PC-9 (cell line): ENCODE results near the gene CBFA2T3. TPM values are rescaled to one million over a fixed set of nuclear protein-coding genes. Genes with fewer than 3 reads are reported as not detected.

Experiments used
- BruUV-seq: library from RNA; stranded (reverse); fragments of 400-500 nt; replicated peaks from 2 replicates; lab custom pipeline; 2021; lab: Mats Ljungman, UMichigan
- CTCF ChIA-PET: fragments of 300-600 bp; sonication (Branson Sonifier 250); formaldehyde crosslinking; loops from one replicate; lab custom pipeline; 2022; ENCODE audit warnings: antibody characterized with exemption; lab: Charles Lee
- POLR2A ChIA-PET: fragments of 300-600 bp; sonication (Branson Sonifier 250); formaldehyde crosslinking; loops from one replicate; lab custom pipeline; 2022; ENCODE audit warnings: antibody characterized with exemption; ENCODE audit not compliant: unreplicated experiment; lab: Charles Lee
- DNase-seq, 2 experiments: peaks; one replicate each; pipeline versions ENCODE4 v3.0.0 to v3.0.0-alpha.2; 2015 to 2022; ENCODE audit warnings: mixed read lengths in 1 of 2
- H2AFZ ChIP-seq: fragments of 200-600 bp; sonication (generic); 2 replicates; pipeline ENCODE4 v1.8.1; 2017; ENCODE audit warnings: antibody characterized with exemption
- H3F3A ChIP-seq: fragments of 200-600 bp; sonication (generic); 2 replicates; pipeline ENCODE4 v1.8.1; 2017; ENCODE audit warnings: antibody characterized with exemption, mild to moderate bottlenecking, low read depth; ENCODE audit not compliant: insufficient read depth
- H3K27ac ChIP-seq: fragments of 200-600 bp; sonication (generic); 2 replicates; pipeline ENCODE4 v1.6.1; 2016; ENCODE audit warnings: mixed run types
- H3K27me3 ChIP-seq: fragments of 200-600 bp; sonication (generic); 2 replicates; pipeline ENCODE4 v1.6.1; 2016; ENCODE audit warnings: low read depth, mixed run types; ENCODE audit not compliant: insufficient read depth
- H3K36me3 ChIP-seq: fragments of 200-600 bp; sonication (generic); 2 replicates; pipeline ENCODE4 v1.6.1; 2016; ENCODE audit warnings: low read depth, mixed run types
- H3K4me1 ChIP-seq: fragments of 200-600 bp; sonication (generic); replicated peaks from 2 replicates; pipeline ENCODE4 v1.6.1; 2016; ENCODE audit warnings: mixed run types; ENCODE audit not compliant: insufficient read depth
- H3K4me2 ChIP-seq: fragments of 200-600 bp; sonication (generic); 2 replicates; pipeline ENCODE4 v1.6.1; 2017; ENCODE audit warnings: mixed run types
- H3K4me3 ChIP-seq: fragments of 200-600 bp; sonication (generic); 2 replicates; pipeline ENCODE4 v1.6.1; 2016; ENCODE audit warnings: mixed run types
- H3K79me2 ChIP-seq: fragments of 200-600 bp; sonication (generic); 2 replicates; pipeline ENCODE4 v1.6.1; 2017; ENCODE audit warnings: low read depth, mixed run types
- H3K9me2 ChIP-seq: fragments of 200-600 bp; sonication (generic); 2 replicates; pipeline ENCODE4 v1.8.1; 2017; ENCODE audit warnings: mild to moderate bottlenecking; ENCODE audit not compliant: insufficient read depth
- H3K9me3 ChIP-seq: fragments of 200-600 bp; sonication (generic); 2 replicates; pipeline ENCODE4 v1.8.1; 2016; ENCODE audit warnings: low read depth; ENCODE audit not compliant: insufficient read depth
- H4K20me1 ChIP-seq: fragments of 200-600 bp; sonication (generic); 2 replicates; pipeline ENCODE4 v1.8.1; 2017; ENCODE audit not compliant: insufficient read depth
- CTCF ChIP-seq: fragments of 200-600 bp; sonication (generic); conservative IDR thresholded peaks from 2 replicates; pipeline ENCODE4 v1.6.1; 2017; ENCODE audit warnings: mixed run types, antibody characterized with exemption, mild to moderate bottlenecking, moderate library complexity
- EZH2 ChIP-seq: fragments of 200-600 bp; sonication (generic); IDR thresholded peaks from 2 replicates; pipeline ENCODE4 v1.8.0; 2017; ENCODE audit warnings: antibody characterized with exemption, low read depth
- intact Hi-C: fragments of 100-400 bp; cut with micrococcal nuclease; formaldehyde crosslinking; loops from one replicate; pipeline ENCODE4 v1.10.0; 2022; ENCODE audit not compliant: unreplicated experiment
- total RNA-seq: library from RNA; stranded (reverse); gene quantifications from 2 replicates; pipeline ENCODE4 v1.2.3, GENCODE V29; 2021

CBFA2T3 gene
- total RNA-seq, 1 experiment from 2014 or later: 1.0 TPM

- no peak overlapping the region for H3K4me2 ChIP-seq
- no peak overlapping the region for H2AFZ ChIP-seq
- no peaks in the 10 kb centered on the region for H3K79me2 ChIP-seq
- CTCF ChIA-PET: no interaction called here
- H3K9me2 ChIP-seq: no peaks in the 10 kb centered on the region
- DNase-seq: no peak
- no peaks in the 10 kb centered on the region for H3F3A ChIP-seq
- H3K36me3 ChIP-seq: no peaks in the 10 kb centered on the region
- no peak overlapping the region for H3K27ac ChIP-seq
- H3K9me3 ChIP-seq: no peaks in the 10 kb centered on the region
- no peaks in the 10 kb centered on the region for H4K20me1 ChIP-seq
- no peaks in the 10 kb centered on the region for H3K4me1 ChIP-seq
- no peak for TF ChIP-seq EZH2
- TF ChIP-seq CTCF: no peak
- peaks cover 13% of the 10 kb centered on the region; the same call in 1 of the 2 replicates for H3K27me3 ChIP-seq
- BruUV-seq: no TSS peak
- H3K4me3 ChIP-seq: no peak overlapping the region
- intact Hi-C loops: no loop called here
- POLR2A ChIA-PET: no interaction called here
Measured at GRCh38 chr16:88888461-88889387, 88.3 kb downstream of the CBFA2T3 start.

- H3K36me3 ChIP-seq: no peaks in the 10 kb centered on the region
- no peaks in the 10 kb centered on the region for H3K9me2 ChIP-seq
- no peak overlapping the region for H3K4me3 ChIP-seq
- H3K79me2 ChIP-seq: no peaks in the 10 kb centered on the region
- no peaks in the 10 kb centered on the region for H3K9me3 ChIP-seq
- CTCF ChIA-PET: no interaction called here
- no peak overlapping the region for H3K27ac ChIP-seq
- DNase-seq: no peak
- no peaks in the 10 kb centered on the region for H4K20me1 ChIP-seq
- H2AFZ ChIP-seq: no peak overlapping the region
- peaks cover 10% of the 10 kb centered on the region; the same call in 1 of the 2 replicates for H3K27me3 ChIP-seq
- TF ChIP-seq CTCF (no peak), EZH2 (no peak)
- intact Hi-C loops: no loop called here
- H3F3A ChIP-seq: no peaks in the 10 kb centered on the region; the same call in 1 of the 2 replicates
- no TSS peak for BruUV-seq
- no peaks in the 10 kb centered on the region for H3K4me1 ChIP-seq
- H3K4me2 ChIP-seq: no peak overlapping the region
- POLR2A ChIA-PET: no interaction called here
Measured at GRCh38 chr16:88888057-88888456, 89.0 kb downstream of the CBFA2T3 start.

GRCh38 chr16:88886845-88887521 is 90.0 kb downstream of the CBFA2T3 start:
- DNase-seq: no peak
- no peak overlapping the region for H3K4me2 ChIP-seq
- H3K27ac ChIP-seq: no peak overlapping the region
- BruUV-seq: no TSS peak
- no peaks in the 10 kb centered on the region for H3K9me3 ChIP-seq
- ChIA-PET POLR2A (interaction anchor here (0.5 kb wide), 1 partner anchor 191 kb away, joined by 3 read pairs; no protein-coding TSS in a partner anchor), CTCF (no interaction called here)
- H3F3A ChIP-seq: peaks cover 5% of the 10 kb centered on the region; the same call in 1 of the 2 replicates
- no peaks in the 10 kb centered on the region for H3K79me2 ChIP-seq
- no peak overlapping the region for H3K4me3 ChIP-seq
- TF ChIP-seq EZH2 (no peak), CTCF (no peak)
- no peaks in the 10 kb centered on the region for H3K4me1 ChIP-seq
- peaks cover 5% of the 10 kb centered on the region; the same call in 1 of the 2 replicates for H3K27me3 ChIP-seq
- H4K20me1 ChIP-seq: no peaks in the 10 kb centered on the region
- intact Hi-C loops: no loop called here
- H3K9me2 ChIP-seq: no peaks in the 10 kb centered on the region
- no peak overlapping the region for H2AFZ ChIP-seq
- no peaks in the 10 kb centered on the region for H3K36me3 ChIP-seq
